Cardiac fibroblast (primary cell): ENCODE results near the gene CHST11.

ENCODE experiments used
- DNase-seq, 2 donors: peaks; one replicate each; pipeline versions ENCODE4 v3.0.0 to v3.0.0-alpha.2; 2010; ENCODE audit warnings: low read depth in 2 of 2
- H3K4me3 ChIP-seq, 2 donors: replicated peaks in 1 of 2; 1 replicate in 1 of 2; 2 replicates in 1 of 2; pipeline ENCODE4 v1.5.1; 2011; ENCODE audit warnings: low read depth in 2 of 2, low read length in 2 of 2, mild to moderate bottlenecking in 2 of 2, moderate library complexity in 1 of 2
- TF ChIP-seq, protein P1 (sequence below): IDR thresholded peaks from one replicate; pipeline ENCODE4 v1.5.1; 2011; ENCODE audit warnings: low read depth, mild to moderate bottlenecking, low read length, inconsistent platforms

The CHST11 gene

DNA sequence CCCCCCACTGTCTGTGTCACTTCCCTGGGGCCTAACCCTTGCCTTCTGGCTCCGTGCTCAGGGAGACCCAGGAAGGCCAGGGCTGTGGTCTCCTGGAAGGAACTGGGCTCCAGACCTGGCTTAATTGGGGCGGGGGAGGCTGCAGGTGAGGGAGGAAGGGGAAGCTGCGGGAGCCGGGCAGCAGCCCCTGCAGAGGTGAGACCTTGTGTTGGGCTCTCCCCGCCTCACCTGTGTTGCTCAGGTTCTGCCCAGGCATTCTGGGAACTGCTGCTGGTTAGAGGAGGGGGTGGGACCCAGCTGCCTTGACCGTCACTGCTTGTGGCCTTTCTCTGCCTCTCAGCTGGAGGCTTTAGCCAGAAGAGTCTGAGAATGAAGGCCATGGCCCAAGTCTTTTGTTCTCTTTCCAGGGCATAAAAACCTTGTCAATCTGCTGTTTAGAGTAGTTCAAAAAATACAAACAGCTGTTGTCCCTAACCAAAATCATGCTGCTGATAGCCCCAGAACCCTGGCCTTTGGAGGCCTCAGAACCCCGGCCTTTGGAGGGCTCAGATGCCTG lies 247.6 kb downstream of the CHST11 start:
- TF ChIP-seq, protein P1, sequence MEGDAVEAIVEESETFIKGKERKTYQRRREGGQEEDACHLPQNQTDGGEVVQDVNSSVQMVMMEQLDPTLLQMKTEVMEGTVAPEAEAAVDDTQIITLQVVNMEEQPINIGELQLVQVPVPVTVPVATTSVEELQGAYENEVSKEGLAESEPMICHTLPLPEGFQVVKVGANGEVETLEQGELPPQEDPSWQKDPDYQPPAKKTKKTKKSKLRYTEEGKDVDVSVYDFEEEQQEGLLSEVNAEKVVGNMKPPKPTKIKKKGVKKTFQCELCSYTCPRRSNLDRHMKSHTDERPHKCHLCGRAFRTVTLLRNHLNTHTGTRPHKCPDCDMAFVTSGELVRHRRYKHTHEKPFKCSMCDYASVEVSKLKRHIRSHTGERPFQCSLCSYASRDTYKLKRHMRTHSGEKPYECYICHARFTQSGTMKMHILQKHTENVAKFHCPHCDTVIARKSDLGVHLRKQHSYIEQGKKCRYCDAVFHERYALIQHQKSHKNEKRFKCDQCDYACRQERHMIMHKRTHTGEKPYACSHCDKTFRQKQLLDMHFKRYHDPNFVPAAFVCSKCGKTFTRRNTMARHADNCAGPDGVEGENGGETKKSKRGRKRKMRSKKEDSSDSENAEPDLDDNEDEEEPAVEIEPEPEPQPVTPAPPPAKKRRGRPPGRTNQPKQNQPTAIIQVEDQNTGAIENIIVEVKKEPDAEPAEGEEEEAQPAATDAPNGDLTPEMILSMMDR = no peak
- no peak overlapping the region for H3K4me3 ChIP-seq
- DNase-seq = no peak

- peak in 1 of 2 donors; percentile 33 for DNase-seq
- H3K4me3 ChIP-seq = no peak overlapping the region
- TF ChIP-seq, protein P1 = no peak
These were observed 250.4 kb downstream of the CHST11 start for GRCh38 chr12:104707194-104707593.

- no peak overlapping the region for H3K4me3 ChIP-seq
- TF ChIP-seq, protein P1 = no peak
- no peak for DNase-seq
These were observed 251.2 kb downstream of the CHST11 start for GRCh38 chr12:104707794-104708558.

DNA sequence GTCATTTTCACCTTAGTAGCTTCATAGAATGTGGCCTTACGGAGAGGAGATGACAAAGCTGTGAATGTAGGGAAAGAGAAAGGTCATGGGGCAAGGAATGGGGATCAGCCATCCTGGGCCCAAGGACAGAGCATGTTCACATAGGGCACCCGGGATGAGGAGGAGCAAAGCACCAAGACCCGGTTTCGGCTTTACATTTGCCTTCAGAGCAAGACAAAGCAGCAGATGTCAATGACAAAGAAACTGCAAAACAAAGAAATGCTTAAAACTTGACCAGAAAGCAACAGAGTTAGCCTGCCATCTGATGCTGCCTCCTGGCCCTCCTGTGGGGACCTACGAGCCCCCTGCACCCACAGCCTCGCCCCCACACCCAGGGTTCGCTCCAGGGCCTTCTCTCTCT lies 252.1 kb downstream of the CHST11 start:
- no peak for DNase-seq
- TF ChIP-seq, protein P1 = no peak
- no peak overlapping the region for H3K4me3 ChIP-seq

GRCh38 chr12:104709692-104710435 lies 253.1 kb downstream of the CHST11 start:
- peak in 1 of 2 donors; percentile 27 for DNase-seq
- TF ChIP-seq, protein P1 = no peak
- H3K4me3 ChIP-seq = no peak overlapping the region

- DNase-seq = peak; percentile 82 to 89
- TF ChIP-seq, protein P1 = no peak
- H3K4me3 ChIP-seq = no peak overlapping the region
These were observed 254.4 kb downstream of the CHST11 start for GRCh38 chr12:104710940-104711689.
